Brain microvascular endothelial cell (primary cell): Measurements from ENCODE around the gene ZNF385B.

ENCODE experiments used
- DNase-seq: peaks from one replicate; pipeline ENCODE4 v3.0.0-alpha.2; 2020
- H3K27ac ChIP-seq: fragments of 250-450 bp; sonication (Bioruptor Pico); 2 replicates; pipeline ENCODE4 v1.5.1; 2020; ENCODE audit warnings: mild to moderate bottlenecking, moderate library complexity
- H3K27me3 ChIP-seq: fragments of 250-450 bp; sonication (Bioruptor Pico); replicated peaks from 2 replicates; pipeline ENCODE4 v1.5.1; 2020; ENCODE audit warnings: mild to moderate bottlenecking
- H3K36me3 ChIP-seq: fragments of 250-450 bp; sonication (Bioruptor Pico); replicated peaks from 2 replicates; pipeline ENCODE4 v1.5.1; 2020; ENCODE audit warnings: mild to moderate bottlenecking
- H3K4me3 ChIP-seq: 2 replicates; pipeline ENCODE4 v1.5.1; 2011; ENCODE audit warnings: low read depth, mild to moderate bottlenecking, control low read depth, low read length, moderate library complexity
- CTCF ChIP-seq: IDR thresholded peaks from 2 replicates; pipeline ENCODE4 v1.5.1; 2011; ENCODE audit warnings: low read depth, mild to moderate bottlenecking, moderate library complexity, low read length, control low read depth, inconsistent platforms; ENCODE audit errors: missing control alignments
- in situ Hi-C: cut with HindIII; loops from 2 replicates; pipeline ENCODE4 v1.10.0; 2017; ENCODE audit warnings: low sequenced_read_pairs, low pct_ligation_motif_present

The ZNF385B gene

GRCh38 chr2:179592167-179592936 is 269.1 kb downstream of the ZNF385B start:
- in situ Hi-C loops, result no loop called here
- Histone ChIP-seq H3K4me3 (no peak overlapping the region), H3K36me3 (no peaks in the 10 kb centered on the region), H3K27ac (no peak overlapping the region), H3K27me3 (no peaks in the 10 kb centered on the region)
- peak; percentile 22 for DNase-seq
- no peak for TF ChIP-seq CTCF

DNA sequence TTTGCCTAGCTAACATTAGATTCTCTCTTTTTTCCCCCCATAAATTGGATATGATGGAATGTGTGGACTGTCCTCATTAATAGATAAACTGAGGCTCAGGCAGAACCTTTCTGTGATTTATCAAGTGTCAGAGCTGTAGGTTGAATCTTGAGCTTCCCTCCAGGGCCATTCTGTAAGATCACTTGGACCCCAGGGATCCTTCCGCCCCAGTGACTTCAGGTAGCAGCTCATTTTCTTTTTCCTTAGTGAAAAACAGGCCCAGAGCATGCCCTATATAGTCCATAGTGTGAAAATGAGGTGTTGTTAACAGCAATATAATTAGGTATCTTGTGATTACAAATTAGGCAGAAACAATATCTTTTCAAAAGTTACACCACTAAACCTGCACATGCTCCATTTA is 269.7 kb downstream of the ZNF385B start:
- in situ Hi-C loops, result no loop called here
- Histone ChIP-seq H3K4me3 (no peak overlapping the region), H3K36me3 (no peaks in the 10 kb centered on the region), H3K27ac (no peak overlapping the region), H3K27me3 (no peaks in the 10 kb centered on the region)
- no peak for DNase-seq
- no peak for TF ChIP-seq CTCF

DNA sequence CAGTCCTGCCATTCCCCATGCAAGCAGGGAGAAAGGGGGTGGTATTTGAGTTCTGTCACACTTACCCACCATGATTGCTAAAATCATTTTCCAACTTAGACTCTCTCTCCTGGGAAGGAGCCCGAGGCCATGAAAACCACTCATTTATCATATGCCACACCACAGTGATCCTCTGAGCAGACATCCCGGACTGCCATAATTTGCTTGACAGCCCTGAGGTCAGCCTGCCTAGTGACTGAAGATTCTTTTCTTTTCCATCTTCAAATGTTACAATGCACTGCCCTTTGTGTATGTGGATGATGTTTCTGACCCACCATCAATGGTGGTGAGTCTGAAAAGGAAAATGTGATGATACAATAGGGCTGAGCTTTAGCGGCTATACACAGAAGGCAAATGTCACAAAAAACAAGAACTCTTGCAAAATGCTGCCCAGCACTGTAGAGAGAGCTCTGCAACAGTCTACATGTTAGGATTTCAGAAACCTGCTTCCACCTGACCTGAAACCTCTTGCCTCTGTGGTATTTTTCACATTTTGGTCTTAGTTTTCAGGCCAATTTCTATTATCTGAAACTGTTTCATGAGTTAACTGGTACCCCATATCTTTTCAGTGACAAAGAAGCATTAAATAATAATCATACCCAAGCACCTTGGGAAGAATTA is 272.8 kb downstream of the ZNF385B start:
- Histone ChIP-seq H3K27me3 (no peaks in the 10 kb centered on the region), H3K4me3 (no peak overlapping the region), H3K36me3 (no peaks in the 10 kb centered on the region), H3K27ac (no peak overlapping the region)
- no peak for DNase-seq
- TF ChIP-seq CTCF, result no peak
- in situ Hi-C loops, result no loop called here

DNA sequence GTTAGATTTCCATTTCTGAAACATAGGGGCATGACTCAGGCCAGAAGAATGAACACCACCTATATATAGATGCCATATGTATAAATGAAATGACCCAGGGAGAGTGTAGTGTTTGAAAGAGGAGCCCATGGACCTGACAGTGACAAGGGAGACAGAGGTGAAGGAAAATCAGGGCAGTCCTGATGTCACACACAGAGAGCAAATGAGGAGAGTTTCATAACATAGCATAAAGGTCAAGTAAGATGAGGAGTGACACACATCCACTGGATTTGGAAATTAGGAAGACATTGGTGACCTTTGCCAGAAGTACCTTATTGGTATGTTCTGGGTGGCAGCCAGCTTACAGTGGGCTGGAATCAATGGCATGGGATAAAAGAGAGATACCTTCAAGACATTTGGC is 276.7 kb downstream of the ZNF385B start:
- no peak overlapping the region for H3K27ac ChIP-seq
- H3K27me3 ChIP-seq, result no peaks in the 10 kb centered on the region
- TF ChIP-seq CTCF, result no peak
- no peaks in the 10 kb centered on the region for H3K36me3 ChIP-seq
- in situ Hi-C loops, result no loop called here
- no peak for DNase-seq
- no peak overlapping the region for H3K4me3 ChIP-seq

DNA sequence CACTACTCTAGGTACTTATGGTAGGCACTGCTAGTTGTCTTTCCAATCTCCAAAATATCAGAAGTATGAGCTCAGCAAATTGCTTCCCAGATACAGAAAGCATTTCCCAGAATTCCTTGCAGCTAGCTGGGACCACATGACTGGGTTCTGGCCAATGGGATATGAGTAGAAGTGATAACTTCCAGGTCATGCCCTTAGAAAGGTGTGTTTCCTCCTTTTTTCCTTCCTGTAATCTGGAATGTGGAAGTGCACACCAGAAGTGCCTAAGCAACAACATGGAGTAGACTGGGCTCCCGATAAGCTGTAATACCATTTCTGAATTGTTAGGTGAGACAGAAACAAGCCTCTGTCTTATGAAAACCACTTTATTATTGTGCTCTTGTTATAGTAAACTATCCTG is 279.8 kb downstream of the ZNF385B start:
- Histone ChIP-seq H3K27me3 (no peaks in the 10 kb centered on the region), H3K36me3 (no peaks in the 10 kb centered on the region), H3K27ac (no peak overlapping the region), H3K4me3 (no peak overlapping the region)
- TF ChIP-seq CTCF, result no peak
- DNase-seq, result no peak
- in situ Hi-C loops, result no loop called here
